Activated CD4-positive, alpha-beta T cell treated with anti-CD3 and anti-CD28 coated beads for 1 hour (primary cell): Measurements from ENCODE around the gene PDE4A.
"Not testable (repeated sequence)": the region's sequence is repeated elsewhere in the genome, so short reads cannot be mapped to it uniquely, and the experiment has no call there.

Source experiments
- DNase-seq: peaks from one replicate; pipeline ENCODE4 v3.0.0-alpha.2; 2020

PDE4A gene

GRCh38 chr19:10404888-10405820, 15.2 kb upstream of the PDE4A start:
- no peak for DNase-seq

DNA sequence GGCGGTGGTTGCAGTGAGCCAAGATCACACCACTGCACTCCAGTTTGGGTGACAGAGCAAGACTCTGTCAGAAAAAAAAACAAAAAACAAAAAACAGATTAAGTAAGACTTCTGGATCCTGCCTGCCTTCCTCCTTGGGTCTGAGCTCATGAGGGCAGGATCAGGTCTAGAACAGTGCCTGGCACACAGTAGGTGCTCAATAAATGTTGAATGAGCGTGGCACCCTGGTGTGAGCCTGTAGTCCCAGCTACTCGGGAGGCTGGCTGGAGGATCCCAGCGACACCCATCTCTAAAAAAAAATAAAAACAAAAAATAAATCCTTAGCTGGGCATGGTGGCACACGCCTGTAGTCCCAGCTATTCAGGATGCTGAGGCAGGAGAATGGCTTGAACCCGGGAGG, 14.1 kb upstream of the PDE4A start:
- no peak for DNase-seq

DNA sequence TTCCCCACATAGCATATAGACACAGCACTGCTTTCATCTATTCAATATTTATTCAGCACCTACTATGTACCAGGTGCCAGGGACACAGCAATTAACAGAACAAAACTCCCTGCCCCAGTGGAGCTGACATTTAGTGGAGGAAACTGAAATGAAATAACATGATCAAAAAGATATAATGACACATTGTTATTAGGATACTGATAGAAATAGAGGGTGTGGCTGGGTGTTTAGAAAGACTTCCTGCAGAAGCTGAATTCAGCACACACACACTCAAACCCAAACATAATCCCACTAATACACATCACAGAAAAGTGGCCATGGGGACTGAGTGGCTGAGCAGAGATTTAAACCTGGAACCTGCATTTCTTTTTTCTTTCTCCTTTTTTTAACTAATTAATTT, 13.2 kb upstream of the PDE4A start:
- no peak for DNase-seq

DNA sequence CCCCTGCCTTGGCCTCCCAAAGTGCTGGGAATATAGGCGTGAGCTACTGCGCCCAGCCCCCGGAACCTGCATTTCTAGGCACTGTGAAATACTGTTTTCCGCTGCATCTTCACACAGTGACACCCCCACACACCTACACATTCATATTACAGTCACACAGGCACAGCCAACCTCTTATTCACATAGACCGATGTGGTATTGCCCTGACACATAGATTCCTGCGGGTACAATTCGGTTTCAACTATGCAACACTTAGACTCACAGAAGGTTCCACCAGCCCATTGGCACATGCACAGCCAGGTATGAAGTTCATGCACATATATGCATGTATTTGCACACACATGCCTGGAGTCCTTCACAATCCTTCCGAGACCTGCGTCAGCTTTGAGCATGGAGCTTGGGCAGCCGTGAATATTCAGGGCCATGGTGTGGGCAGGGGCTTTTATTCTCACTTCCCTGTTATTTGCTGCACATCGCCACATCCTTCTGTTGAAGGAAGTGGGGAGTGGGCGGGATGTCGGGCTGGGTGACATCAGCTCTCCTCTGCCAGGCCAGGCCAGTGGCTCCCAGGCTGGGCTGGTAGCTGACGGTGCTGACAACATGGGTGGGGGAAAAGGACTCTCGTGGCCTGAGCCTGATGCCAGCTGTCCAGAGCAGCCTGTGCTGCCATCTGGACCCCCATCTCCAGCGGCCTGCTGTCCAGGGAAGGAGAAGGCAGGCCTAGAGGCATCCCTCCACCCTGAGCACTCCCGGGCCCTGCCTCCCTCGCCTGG, 11.6 kb upstream of the PDE4A start:
- no peak for DNase-seq

GRCh38 chr19:10411224-10411623, 9.1 kb upstream of the PDE4A start:
- not testable (repeated sequence) for DNase-seq

GRCh38 chr19:10412257-10412977, 7.9 kb upstream of the PDE4A start:
- no peak for DNase-seq

- no peak for DNase-seq
Measured at GRCh38 chr19:10416083-10416379, 4.3 kb upstream of the PDE4A start.

DNA sequence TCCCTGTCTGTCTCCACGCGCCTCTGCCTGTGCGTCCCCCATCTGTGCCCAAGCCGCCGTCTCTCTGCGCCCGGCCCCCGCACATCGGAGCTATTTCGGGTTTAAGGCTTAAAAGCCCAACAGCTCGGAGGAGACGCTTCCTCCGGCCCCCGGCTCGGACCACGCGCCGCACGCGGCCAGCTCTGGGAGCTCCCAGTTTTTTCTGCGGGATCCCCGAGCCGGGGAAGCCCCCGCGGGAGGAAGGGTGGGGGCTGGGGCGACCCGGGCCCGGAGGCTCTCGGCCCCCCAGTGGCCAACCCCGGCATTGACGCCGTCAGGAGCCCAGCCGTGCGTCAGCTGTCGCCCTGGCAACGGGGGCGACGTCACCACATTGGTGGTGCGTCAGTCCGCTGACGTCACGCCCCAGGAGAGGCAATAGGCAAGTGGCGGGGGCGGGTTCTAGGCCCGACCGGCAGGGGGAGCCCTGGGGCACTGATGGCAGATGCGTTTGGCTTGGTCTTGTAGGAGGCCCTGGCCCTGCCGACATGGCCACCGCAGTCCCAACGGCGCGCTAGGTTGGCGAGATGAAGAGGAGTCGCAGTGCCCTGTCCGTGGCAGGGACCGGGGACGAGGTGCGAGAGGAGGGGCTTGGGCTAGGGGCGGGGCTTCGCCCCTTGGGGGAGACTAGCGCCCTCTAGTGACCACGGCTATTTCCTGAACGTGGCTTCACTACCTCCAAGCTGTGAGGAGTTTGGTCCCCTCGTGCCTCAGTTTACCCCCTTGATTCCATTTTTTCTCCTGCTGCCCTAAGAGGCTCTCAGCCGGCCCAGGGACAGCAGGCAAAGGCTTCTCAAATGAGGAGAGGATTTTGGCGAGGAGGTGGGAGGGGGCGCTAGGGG, 3.7 kb upstream of the PDE4A start:
- peak; percentile 91 for DNase-seq

DNA sequence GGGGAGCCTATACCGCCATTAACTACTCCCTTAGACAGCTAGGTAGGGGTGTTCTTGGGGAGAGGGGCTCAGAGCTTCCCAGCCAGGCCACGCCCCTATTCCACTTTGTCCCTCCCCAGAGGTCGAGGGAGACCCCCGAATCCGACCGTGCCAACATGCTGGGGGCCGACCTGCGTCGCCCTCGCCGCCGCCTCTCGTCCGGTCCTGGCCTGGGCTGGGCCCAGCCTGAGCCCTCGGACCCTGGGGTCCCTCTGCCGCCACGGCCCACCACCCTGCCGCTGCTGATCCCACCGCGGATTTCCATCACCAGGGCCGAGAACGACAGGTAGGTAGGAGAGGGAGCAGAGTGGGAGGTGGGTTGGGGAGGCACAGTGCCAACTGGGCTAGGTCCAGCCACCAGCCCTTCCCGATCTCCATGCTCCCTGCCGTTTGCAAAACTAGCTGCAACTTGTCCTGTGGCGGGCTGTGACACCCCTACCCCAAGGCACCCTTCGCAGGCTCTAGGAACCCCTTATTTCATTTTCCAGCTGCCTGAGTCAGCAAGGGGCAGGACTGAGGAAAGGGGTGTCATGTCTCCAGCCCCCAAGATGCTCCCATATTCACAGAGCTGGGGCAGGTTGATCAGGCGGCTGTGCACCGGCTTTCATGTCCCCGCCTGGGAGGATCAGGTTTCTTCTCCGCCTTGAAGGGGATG, 2.6 kb upstream of the PDE4A start:
- DNase-seq = no peak

DNA sequence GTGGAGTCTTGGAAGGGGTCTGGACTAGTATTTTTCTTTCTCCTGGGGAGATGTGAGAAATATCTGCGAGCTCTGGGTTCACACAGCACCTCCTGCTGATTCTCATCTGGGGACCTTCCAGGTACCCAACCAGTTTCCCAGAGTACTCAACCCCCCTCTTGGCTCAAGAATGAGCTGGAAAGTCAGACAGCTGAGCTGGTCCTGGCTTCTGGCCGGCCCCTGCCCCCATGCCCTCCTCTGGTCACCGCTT, 2.2 kb upstream of the PDE4A start:
- DNase-seq = no peak

- DNase-seq = no peak
Measured at GRCh38 chr19:10418485-10419199, 1.7 kb upstream of the PDE4A start.

GRCh38 chr19:10419200-10419645, 1.1 kb upstream of the PDE4A start:
- DNase-seq = no peak

GRCh38 chr19:10419646-10420443, 493 bp upstream of the PDE4A start:
- no peak for DNase-seq

DNA sequence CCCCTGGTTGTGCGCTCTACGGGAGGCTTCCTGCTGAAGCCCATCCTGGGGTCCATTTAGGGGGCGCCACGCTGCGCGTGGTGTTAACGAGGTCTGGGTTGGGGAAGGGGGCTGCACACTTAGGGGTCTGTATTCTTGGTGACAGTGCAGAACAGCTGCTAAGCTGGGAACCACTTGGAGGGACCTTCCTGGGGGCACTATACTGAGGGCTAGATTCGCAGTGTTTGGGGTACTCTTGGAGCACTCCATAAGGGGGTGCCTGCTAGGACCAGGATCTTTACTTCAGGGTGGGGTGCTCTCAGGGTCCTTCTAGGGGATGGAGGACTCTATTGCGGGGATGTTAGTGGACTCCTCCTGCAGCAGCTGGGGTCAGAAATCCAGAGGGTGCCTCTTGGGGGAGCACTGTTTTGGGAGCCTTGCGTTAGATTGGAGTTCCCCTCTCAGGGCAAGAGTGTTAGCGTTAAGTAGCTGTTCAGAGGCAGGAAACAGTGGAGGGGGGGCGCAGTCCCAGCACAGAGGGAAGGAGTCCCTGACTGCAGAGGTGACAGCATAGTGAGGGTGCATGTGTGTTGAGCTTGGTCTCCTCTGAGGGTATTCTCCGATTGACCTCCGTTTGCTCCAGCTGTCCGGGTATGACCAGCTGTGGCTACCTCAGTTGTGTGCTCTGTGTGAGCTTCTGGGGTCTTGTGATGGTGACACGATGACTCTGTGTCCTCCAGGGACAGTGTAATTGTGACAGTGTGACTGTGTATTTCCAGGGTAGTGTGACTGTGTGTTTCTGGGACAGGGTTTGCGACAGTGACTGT, 1.1 kb downstream of the PDE4A start:
- no peak for DNase-seq

GRCh38 chr19:10422046-10422461, 1.7 kb downstream of the PDE4A start:
- DNase-seq = no peak

DNA sequence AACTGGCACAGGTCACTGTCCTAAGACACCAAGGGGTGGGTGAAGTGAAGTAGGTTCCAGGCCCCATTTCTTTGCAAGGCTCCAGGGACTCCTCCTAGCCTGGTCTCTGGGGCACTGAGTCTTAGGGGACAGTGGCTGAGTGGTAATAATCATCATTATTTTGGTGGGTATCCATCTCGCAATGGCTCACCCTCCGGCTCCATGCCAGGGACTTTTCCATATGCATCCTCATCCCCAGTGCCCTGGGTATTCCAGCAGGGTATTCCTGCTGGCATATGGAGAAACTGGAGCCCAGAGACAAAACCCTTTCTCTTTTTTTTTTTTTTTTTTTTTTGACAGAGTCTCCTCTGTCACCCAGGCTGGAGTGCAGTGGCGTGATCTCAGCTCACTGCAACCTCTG, 2.5 kb downstream of the PDE4A start:
- no peak for DNase-seq

GRCh38 chr19:10424011-10424637, 3.8 kb downstream of the PDE4A start:
- peak; percentile 45 for DNase-seq

DNA sequence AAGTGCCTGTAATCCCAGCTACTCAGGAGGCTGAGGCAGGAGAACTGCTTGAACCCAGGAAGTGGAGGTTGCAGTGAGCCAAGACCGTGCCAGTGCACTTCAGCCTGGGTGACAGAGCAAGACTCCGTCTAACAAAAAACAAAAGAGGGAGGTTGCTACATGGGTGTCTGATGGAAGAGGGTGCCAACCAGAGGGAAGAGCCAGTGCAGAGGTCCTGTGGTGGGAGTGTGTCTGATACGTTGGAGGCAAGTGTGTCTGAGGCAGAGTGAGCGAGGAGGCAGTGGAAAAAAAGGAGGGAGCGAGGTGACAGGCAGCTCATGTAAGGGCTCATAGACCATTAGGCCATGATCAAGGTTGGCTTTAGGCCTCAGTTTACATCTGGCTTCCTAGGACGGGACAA, 6.8 kb downstream of the PDE4A start:
- no peak for DNase-seq

DNA sequence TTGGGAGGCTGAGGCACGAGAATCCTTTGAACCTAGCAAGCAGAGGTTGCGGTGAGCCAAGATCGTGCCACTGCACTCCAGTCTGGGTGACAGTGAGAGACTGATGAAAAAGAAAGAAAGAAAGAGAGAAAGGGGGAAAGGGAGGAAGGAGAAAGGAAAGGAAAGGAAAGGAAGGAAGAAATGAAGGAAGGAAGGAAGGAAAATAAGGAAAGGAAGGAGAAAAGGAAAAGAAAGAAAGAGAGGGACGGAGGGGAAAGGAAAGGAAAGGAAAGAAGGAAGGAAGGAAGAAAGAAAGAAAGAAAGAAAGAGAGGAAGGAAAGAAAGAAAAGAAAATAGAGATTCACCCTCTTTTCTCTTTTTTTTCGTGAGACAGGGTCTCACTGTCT, 8.7 kb downstream of the PDE4A start:
- DNase-seq = no peak
